Ovary (tissue), 9 donors: Measurements from ENCODE around the gene PAM. TPM values are rescaled to one million over a fixed set of nuclear protein-coding genes. Genes with fewer than 3 reads are reported as not detected.

ENCODE experiments used
- DNase-seq, 5 donors: peaks; one replicate each; pipeline ENCODE4 v3.0.0-alpha.2; 2019 to 2020
- H3K27ac ChIP-seq, 2 donors: fragments of 200-600 bp; one replicate each; pipeline versions ENCODE4 v1.5.1 to v1.8.0; 2019 to 2022
- H3K27me3 ChIP-seq: fragments of 200-600 bp; one replicate; pipeline ENCODE4 v1.8.0; 2022
- H3K36me3 ChIP-seq: fragments of 200-600 bp; sonication (generic); one replicate; pipeline ENCODE4 v1.5.1; 2019
- H3K4me1 ChIP-seq: one replicate; pipeline ENCODE4 v1.8.1; 2013; ENCODE audit warnings: mild to moderate bottlenecking, moderate library complexity; ENCODE audit not compliant: insufficient read depth
- H3K4me3 ChIP-seq: fragments of 200-600 bp; sonication (generic); one replicate; pipeline ENCODE4 v1.5.1; 2017
- H3K9me3 ChIP-seq, 2 donors: fragments of 200-600 bp in 1 of 2; sonication (generic) in 1 of 2; one replicate each; pipeline versions ENCODE4 v1.5.1 to v1.8.1; 2013 to 2019; ENCODE audit warnings: mild to moderate bottlenecking in 1 of 2, moderate library complexity in 1 of 2
- CTCF ChIP-seq, 3 donors: fragments of 450-650 bp in 2 of 3; fragments of 200-600 bp in 1 of 3; IDR thresholded peaks; one replicate each; pipeline versions ENCODE4 v1.5.1 to v1.8.0; 2016 to 2022; ENCODE audit warnings: antibody characterized with exemption in 3 of 3, mild to moderate bottlenecking in 1 of 3
- EP300 ChIP-seq: sonication (generic); formaldehyde crosslinking; IDR thresholded peaks from one replicate; pipeline ENCODE4 v1.6.1; 2017; ENCODE audit warnings: antibody characterized with exemption
- POLR2A ChIP-seq: fragments of 450-650 bp; IDR thresholded peaks from one replicate; pipeline ENCODE4 v1.6.1; 2017; ENCODE audit warnings: antibody characterized with exemption, mild to moderate bottlenecking, moderate library complexity
- WGBS, 3 donors: extraction: QIAGEN DNeasy Blood & Tissue Kit in 1 of 3; methylation state at CpG; one replicate each; pipeline versions ENCODE4 v1.1.5 to v1.1.7; 2013 to 2017; 5-methylcytosine and 5-hydroxymethylcytosine counted together
- intact Hi-C, 4 donors: fragments of 100-400 bp; cut with DNase I; formaldehyde crosslinking; loops; one replicate each; pipeline versions ENCODE4 v1.11.0 to v1.15.1; 2022 to 2023
- polyA plus RNA-seq, 2 donors: library from polyadenylated mRNA; stranded (reverse); fragments of 200-250 nt in 1 of 2; fragments of 350-450 nt in 1 of 2; fragmentation: Illumina TruSeq in 1 of 2; extraction: RNeasy Lipid Tissue Mini Kit (QIAGEN cat#74804) in 1 of 2; gene quantifications; one replicate each; pipeline ENCODE4 v1.2.3, GENCODE V29; 2013 to 2014
- total RNA-seq, 7 donors: library from RNA; depleted of rRNA in 2 of 7; stranded (reverse); fragments of >200 nt in 2 of 7; fragmentation: NEBNext Ultra II Directional in 3 of 7; extraction: Animal tissue kit (Norgen Biotek cat#: 25700) in 3 of 7; gene quantifications; one replicate each; pipeline versions ENCODE4 v1.1.0 to v1.2.4, GENCODE V29; 2016 to 2023
- donor health status: DM: no; HTN: no; CAD: no; lungs with moderate emphysema.
- donor health status: DM: no; HTN: no; CAD: no.
- donor health status: Bipolar disorder and iron deficiency.
- donor health status: DM: yes; HTN: yes; CAD: no.
- donor health status: DM: no; HTN: no; CAD: no.
- donor health status: DM: yes; HTN: yes; CAD: no.

PAM gene
- total and polyA plus RNA-seq, 9 donors: 124 to 431 (median 187) TPM

GRCh38 chr5:102815540-102816332, 60.6 kb downstream of the PAM start:
- DNase-seq: no peak
- intact Hi-C loops: no loop called here
- Histone ChIP-seq H3K4me3 (no peak overlapping the region), H3K36me3 (no peaks in the 10 kb centered on the region), H3K9me3 (no peaks in the 10 kb centered on the region), H3K27ac (no peak overlapping the region), H3K4me1 (no peaks in the 10 kb centered on the region), H3K27me3 (no peaks in the 10 kb centered on the region)
- TF ChIP-seq EP300 (no peak), CTCF (IDR thresholded peaks at IDR 0.05) (no peak), POLR2A (no peak)
- 79 to 86% (median 82%) methylated on average over 3 of the region's 3 CpGs for WGBS, 3 donors

GRCh38 chr5:102818345-102818744, 63.2 kb downstream of the PAM start:
- intact Hi-C loops: no loop called here

GRCh38 chr5:102818934-102819333, 63.8 kb downstream of the PAM start:
- no peak overlapping the region for H3K27ac ChIP-seq
- DNase-seq: no peak
- TF ChIP-seq POLR2A: no peak
- no peak for TF ChIP-seq CTCF (IDR thresholded peaks at IDR 0.05)
- TF ChIP-seq EP300: no peak
- H3K9me3 ChIP-seq: no peaks in the 10 kb centered on the region
- intact Hi-C loops: no loop called here
- 89 to 93% (median 90%) methylated on average over 5 of the region's 5 CpGs for WGBS, 3 donors
- peaks cover 1% of the 10 kb centered on the region for H3K4me1 ChIP-seq
- no peaks in the 10 kb centered on the region for H3K27me3 ChIP-seq
- no peaks in the 10 kb centered on the region for H3K36me3 ChIP-seq
- no peak overlapping the region for H3K4me3 ChIP-seq

More at GRCh38 chr5:102818345-102818744, 63.2 kb downstream of the PAM start:
- no peak overlapping the region for H3K27ac ChIP-seq
- H3K27me3 ChIP-seq: no peaks in the 10 kb centered on the region
- 79 to 91% (median 91%) methylated on average over 1 of the region's 1 CpG for WGBS, 3 donors
- H3K9me3 ChIP-seq: no peaks in the 10 kb centered on the region
- H3K4me1 ChIP-seq: peaks cover 1% of the 10 kb centered on the region
- no peak for TF ChIP-seq EP300
- TF ChIP-seq CTCF (IDR thresholded peaks at IDR 0.05): no peak
- no peak for TF ChIP-seq POLR2A
- DNase-seq: no peak
- no peak overlapping the region for H3K4me3 ChIP-seq
- H3K36me3 ChIP-seq: no peaks in the 10 kb centered on the region

- no peak for DNase-seq
- Histone ChIP-seq H3K9me3 (no peaks in the 10 kb centered on the region), H3K36me3 (no peaks in the 10 kb centered on the region), H3K27me3 (no peaks in the 10 kb centered on the region), H3K4me1 (peaks cover 1% of the 10 kb centered on the region), H3K27ac (no peak overlapping the region), H3K4me3 (no peak overlapping the region)
- intact Hi-C loops: no loop called here
- 74 to 90% (median 77%) methylated on average over 5 of the region's 5 CpGs for WGBS, 3 donors
- TF ChIP-seq EP300: no peak
These were observed 64.5 kb downstream of the PAM start for GRCh38 chr5:102819634-102820033.

- TF ChIP-seq POLR2A: no peak
- TF ChIP-seq CTCF (IDR thresholded peaks at IDR 0.05): no peak
- no peak for TF ChIP-seq EP300
- Histone ChIP-seq H3K4me1 (peaks cover 3% of the 10 kb centered on the region), H3K9me3 (no peaks in the 10 kb centered on the region), H3K4me3 (no peak overlapping the region), H3K27ac (no peak overlapping the region), H3K27me3 (no peaks in the 10 kb centered on the region), H3K36me3 (no peaks in the 10 kb centered on the region)
- no peak for DNase-seq
- intact Hi-C loops: no loop called here
- WGBS, 3 donors: 40 to 69% (median 64%) methylated on average over 1 of the region's 1 CpG
These were observed 68.4 kb downstream of the PAM start for GRCh38 chr5:102823441-102823874.
